Panc1 (cell line): ENCODE results near the gene KMT2D. TPM values are rescaled to one million over a fixed set of nuclear protein-coding genes. Genes with fewer than 3 reads are reported as not detected.

Experiments
- ATAC-seq: fragments of 200-7000 bp; cut with Tn5 transposase; 2 replicates; pipeline ENCODE4 v1.9.1; 2020; ENCODE audit warnings: mild to moderate bottlenecking, moderate library complexity
- BruUV-seq: library from RNA; stranded (reverse); fragments of 400-500 nt; replicated peaks from 2 replicates; lab custom pipeline; 2021; lab: Mats Ljungman, UMichigan
- CTCF ChIA-PET: fragments of 300-600 bp; sonication (Branson Sonifier 250); formaldehyde crosslinking; loops from one replicate; lab custom pipeline; 2022; ENCODE audit warnings: antibody characterized with exemption; lab: Charles Lee
- POLR2A ChIA-PET: fragments of 300-600 bp; sonication (Branson Sonifier 250); formaldehyde crosslinking; loops from one replicate; lab custom pipeline; 2022; ENCODE audit warnings: antibody characterized with exemption; lab: Charles Lee
- DNase-seq: peaks from one replicate; pipeline ENCODE4 v3.0.0-alpha.2; 2010; ENCODE audit warnings: low read depth, low spot score
- H3K27ac ChIP-seq: 2 replicates; pipeline ENCODE4 v1.5.1; 2011; ENCODE audit warnings: mild to moderate bottlenecking, low read length, inconsistent platforms
- H3K27me3 ChIP-seq: fragments of 200-500 bp; sonication (Bioruptor generic); 2 replicates; pipeline ENCODE4 v1.6.0; 2014; ENCODE audit warnings: low read length, inconsistent platforms; ENCODE audit not compliant: control insufficient read depth, insufficient read depth
- H3K36me3 ChIP-seq: fragments of 200-500 bp; sonication (Bioruptor generic); 2 replicates; pipeline ENCODE4 v1.5.1; 2014; ENCODE audit warnings: inconsistent platforms, mild to moderate bottlenecking, low read length, moderate library complexity; ENCODE audit not compliant: control insufficient read depth, insufficient read depth
- H3K4me1 ChIP-seq: 2 replicates; pipeline ENCODE4 v1.5.1; 2011; ENCODE audit warnings: inconsistent platforms, mild to moderate bottlenecking, low read length, moderate library complexity; ENCODE audit not compliant: control insufficient read depth, insufficient read depth
- H3K4me3 ChIP-seq, 2 experiments: 2 replicates each; pipeline ENCODE4 v1.5.1; 2011 to 2012; ENCODE audit warnings: low read depth in 2 of 2, low read length in 2 of 2, mild to moderate bottlenecking in 2 of 2, inconsistent platforms in 1 of 2, moderate library complexity in 1 of 2
- H3K9me3 ChIP-seq: fragments of 200-500 bp; sonication (Bioruptor generic); 2 replicates; pipeline ENCODE4 v1.5.1; 2014; ENCODE audit warnings: low read depth, mild to moderate bottlenecking, inconsistent platforms, low read length, moderate library complexity; ENCODE audit not compliant: control insufficient read depth, insufficient read depth
- POLR2AphosphoS5 ChIP-seq: IDR thresholded peaks from 2 replicates; pipeline ENCODE4 v1.6.1; 2012; ENCODE audit warnings: mild to moderate bottlenecking, low read depth, low read length, moderate library complexity
- SIN3A ChIP-seq: IDR thresholded peaks from 2 replicates; pipeline ENCODE4 v1.6.1; 2012; ENCODE audit warnings: low read depth, mild to moderate bottlenecking, low read length, moderate library complexity, borderline replicate concordance; ENCODE audit not compliant: insufficient read depth
- TCF7L2 ChIP-seq: IDR thresholded peaks from 2 replicates; pipeline ENCODE4 v1.6.1; 2011; ENCODE audit warnings: mild to moderate bottlenecking, low read depth, low read length, inconsistent platforms
- in situ Hi-C: cut with HindIII; loops from 2 replicates; pipeline ENCODE4 v1.10.0; 2016; ENCODE audit warnings: low sequenced_read_pairs, low pct_unique_long_range_greater_than_20kb
- intact Hi-C: fragments of 100-400 bp; cut with micrococcal nuclease; formaldehyde crosslinking; loops from one replicate; pipeline ENCODE4 v1.10.0; 2022; ENCODE audit not compliant: unreplicated experiment
- total RNA-seq: library from RNA; stranded (reverse); gene quantifications from one replicate; pipeline ENCODE4 v1.2.1, GENCODE V29; 2021; ENCODE audit not compliant: unreplicated experiment
- TF ChIP-seq, protein P1 (sequence below), 2 experiments: IDR thresholded peaks; 2 replicates each; pipeline ENCODE4 v1.6.1; 2011 to 2012; ENCODE audit warnings: low read depth in 2 of 2, control low read depth in 1 of 2, low read length in 1 of 2, mild to moderate bottlenecking in 1 of 2, moderate library complexity in 1 of 2; ENCODE audit not compliant: insufficient read depth in 1 of 2
- TF ChIP-seq, protein P2 (sequence below): fragments of 450-650 bp; IDR thresholded peaks from 2 replicates; pipeline ENCODE4 v1.5.1; 2017; ENCODE audit warnings: mild to moderate bottlenecking

The KMT2D gene
- total RNA-seq, 1 experiment from 2014 or later = 64.7 TPM

DNA sequence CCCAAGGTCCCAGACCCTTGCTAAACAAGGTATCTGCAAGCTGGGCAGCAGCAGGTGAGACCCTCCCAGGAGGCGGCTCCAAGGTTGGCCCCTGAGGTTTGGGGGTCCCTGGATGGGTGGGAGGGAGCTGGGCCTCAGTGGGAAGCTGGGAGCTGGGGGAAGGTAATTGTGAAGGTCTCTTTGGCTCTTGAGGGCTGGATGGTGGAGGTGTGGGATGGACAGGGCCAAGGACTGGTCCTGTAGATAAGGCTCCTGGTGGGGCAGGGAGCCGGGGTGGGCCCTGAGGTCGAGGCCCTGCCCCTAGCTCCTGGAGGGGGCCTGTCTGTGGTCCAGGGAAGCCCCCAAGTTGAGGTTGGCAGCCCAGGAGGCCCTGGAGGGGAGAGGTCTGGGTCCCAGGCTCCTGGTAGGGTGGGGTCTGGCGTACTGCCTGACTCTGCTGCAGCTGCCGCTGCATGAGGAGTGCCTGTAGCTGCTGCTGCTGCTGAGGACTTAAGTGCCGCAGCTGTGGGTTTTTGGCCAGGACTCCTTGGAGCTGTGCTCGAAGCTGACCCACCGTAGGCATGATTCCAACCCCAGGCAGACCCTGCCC lies 28.9 kb downstream of the KMT2D start:
- POLR2A ChIA-PET = no interaction called here
- in situ Hi-C loops = no loop called here
- H3K27ac ChIP-seq = no peak overlapping the region
- DNase-seq (no peak), ATAC-seq (no peak)
- intact Hi-C loops = no loop called here
- peaks cover 7% of the 10 kb centered on the region for H3K36me3 ChIP-seq
- TF ChIP-seq SIN3A = no peak
- TF ChIP-seq, protein P1, sequence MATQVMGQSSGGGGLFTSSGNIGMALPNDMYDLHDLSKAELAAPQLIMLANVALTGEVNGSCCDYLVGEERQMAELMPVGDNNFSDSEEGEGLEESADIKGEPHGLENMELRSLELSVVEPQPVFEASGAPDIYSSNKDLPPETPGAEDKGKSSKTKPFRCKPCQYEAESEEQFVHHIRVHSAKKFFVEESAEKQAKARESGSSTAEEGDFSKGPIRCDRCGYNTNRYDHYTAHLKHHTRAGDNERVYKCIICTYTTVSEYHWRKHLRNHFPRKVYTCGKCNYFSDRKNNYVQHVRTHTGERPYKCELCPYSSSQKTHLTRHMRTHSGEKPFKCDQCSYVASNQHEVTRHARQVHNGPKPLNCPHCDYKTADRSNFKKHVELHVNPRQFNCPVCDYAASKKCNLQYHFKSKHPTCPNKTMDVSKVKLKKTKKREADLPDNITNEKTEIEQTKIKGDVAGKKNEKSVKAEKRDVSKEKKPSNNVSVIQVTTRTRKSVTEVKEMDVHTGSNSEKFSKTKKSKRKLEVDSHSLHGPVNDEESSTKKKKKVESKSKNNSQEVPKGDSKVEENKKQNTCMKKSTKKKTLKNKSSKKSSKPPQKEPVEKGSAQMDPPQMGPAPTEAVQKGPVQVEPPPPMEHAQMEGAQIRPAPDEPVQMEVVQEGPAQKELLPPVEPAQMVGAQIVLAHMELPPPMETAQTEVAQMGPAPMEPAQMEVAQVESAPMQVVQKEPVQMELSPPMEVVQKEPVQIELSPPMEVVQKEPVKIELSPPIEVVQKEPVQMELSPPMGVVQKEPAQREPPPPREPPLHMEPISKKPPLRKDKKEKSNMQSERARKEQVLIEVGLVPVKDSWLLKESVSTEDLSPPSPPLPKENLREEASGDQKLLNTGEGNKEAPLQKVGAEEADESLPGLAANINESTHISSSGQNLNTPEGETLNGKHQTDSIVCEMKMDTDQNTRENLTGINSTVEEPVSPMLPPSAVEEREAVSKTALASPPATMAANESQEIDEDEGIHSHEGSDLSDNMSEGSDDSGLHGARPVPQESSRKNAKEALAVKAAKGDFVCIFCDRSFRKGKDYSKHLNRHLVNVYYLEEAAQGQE (IDR thresholded peaks at IDR 0.05; ENCODE audit: insufficient read depth in 1 of 2, low read depth in 2 of 2, low read length in 1 of 2) = no peak
- no peak for TF ChIP-seq POLR2AphosphoS5
- TF ChIP-seq, protein P2, sequence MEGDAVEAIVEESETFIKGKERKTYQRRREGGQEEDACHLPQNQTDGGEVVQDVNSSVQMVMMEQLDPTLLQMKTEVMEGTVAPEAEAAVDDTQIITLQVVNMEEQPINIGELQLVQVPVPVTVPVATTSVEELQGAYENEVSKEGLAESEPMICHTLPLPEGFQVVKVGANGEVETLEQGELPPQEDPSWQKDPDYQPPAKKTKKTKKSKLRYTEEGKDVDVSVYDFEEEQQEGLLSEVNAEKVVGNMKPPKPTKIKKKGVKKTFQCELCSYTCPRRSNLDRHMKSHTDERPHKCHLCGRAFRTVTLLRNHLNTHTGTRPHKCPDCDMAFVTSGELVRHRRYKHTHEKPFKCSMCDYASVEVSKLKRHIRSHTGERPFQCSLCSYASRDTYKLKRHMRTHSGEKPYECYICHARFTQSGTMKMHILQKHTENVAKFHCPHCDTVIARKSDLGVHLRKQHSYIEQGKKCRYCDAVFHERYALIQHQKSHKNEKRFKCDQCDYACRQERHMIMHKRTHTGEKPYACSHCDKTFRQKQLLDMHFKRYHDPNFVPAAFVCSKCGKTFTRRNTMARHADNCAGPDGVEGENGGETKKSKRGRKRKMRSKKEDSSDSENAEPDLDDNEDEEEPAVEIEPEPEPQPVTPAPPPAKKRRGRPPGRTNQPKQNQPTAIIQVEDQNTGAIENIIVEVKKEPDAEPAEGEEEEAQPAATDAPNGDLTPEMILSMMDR = no peak
- no peaks in the 10 kb centered on the region for H3K9me3 ChIP-seq
- BruUV-seq = no TSS peak
- no peak overlapping the region for H3K4me3 ChIP-seq
- H3K4me1 ChIP-seq = no peaks in the 10 kb centered on the region
- H3K27me3 ChIP-seq = no peaks in the 10 kb centered on the region
- CTCF ChIA-PET = no interaction called here

DNA sequence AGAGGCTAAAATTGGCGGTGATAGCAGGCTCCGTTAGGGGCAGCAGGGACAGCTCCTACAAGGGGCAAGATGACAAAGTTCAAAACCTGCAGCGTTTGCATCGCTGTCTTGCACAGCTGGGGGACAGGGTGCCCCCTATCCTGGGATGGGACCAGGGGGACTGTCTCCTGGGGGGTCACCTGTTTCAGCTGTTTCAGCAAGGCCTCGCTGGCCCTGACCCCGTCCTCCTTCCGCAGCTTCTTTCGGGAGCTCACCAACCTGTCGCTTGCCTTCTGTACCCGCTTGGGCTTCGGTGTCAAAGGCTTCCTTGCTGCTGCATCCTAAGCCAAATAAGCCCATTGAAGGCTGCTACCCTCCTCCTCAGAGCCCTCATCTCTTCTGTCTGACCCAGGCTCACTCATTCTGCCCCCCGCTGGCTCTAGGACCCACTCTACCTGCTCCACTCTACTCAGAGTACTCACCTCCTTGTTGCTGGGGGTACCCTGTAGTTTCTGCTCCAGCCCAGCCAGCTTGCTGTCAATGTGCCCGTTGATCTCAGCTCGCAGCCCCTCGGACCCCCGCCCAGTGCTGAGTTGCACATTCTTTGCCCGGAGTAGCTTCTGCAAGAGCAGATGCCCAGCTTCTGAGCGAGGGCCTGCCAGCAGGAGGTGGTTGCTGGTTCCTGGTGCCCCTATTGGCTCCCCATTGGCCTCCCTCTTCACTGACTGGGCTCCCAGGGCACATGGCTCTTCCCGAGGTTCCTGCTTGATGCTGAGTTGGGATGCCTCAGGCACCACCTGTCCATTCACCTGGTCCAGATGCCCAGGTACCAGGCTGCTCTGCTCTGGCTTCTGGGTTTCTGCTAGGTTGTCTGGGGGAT lies 29.7 kb downstream of the KMT2D start:
- H3K27me3 ChIP-seq = no peaks in the 10 kb centered on the region
- H3K4me3 ChIP-seq = no peak overlapping the region
- no peak for ATAC-seq
- DNase-seq = no peak
- H3K36me3 ChIP-seq = peaks cover 12% of the 10 kb centered on the region
- no TSS peak for BruUV-seq
- no peaks in the 10 kb centered on the region for H3K9me3 ChIP-seq
- H3K4me1 ChIP-seq = no peaks in the 10 kb centered on the region
- TF ChIP-seq TCF7L2 (no peak), POLR2AphosphoS5 (no peak), SIN3A (no peak)
- TF ChIP-seq, protein P1 (IDR thresholded peaks at IDR 0.05; ENCODE audit: insufficient read depth in 1 of 2, low read depth in 2 of 2, low read length in 1 of 2) = no peak
- TF ChIP-seq, protein P2 = no peak
- no peak overlapping the region for H3K27ac ChIP-seq
- in situ Hi-C loops = no loop called here
- intact Hi-C loops = no loop called here
- CTCF ChIA-PET = no interaction called here
- POLR2A ChIA-PET = interaction anchor here (0.5 to 0.6 kb wide), 2 partner anchors 11 to 83 kb away, joined by 3 to 14 read pairs; no protein-coding TSS in a partner anchor
